ENCODE measurements around the gene XPR1.

DNA sequence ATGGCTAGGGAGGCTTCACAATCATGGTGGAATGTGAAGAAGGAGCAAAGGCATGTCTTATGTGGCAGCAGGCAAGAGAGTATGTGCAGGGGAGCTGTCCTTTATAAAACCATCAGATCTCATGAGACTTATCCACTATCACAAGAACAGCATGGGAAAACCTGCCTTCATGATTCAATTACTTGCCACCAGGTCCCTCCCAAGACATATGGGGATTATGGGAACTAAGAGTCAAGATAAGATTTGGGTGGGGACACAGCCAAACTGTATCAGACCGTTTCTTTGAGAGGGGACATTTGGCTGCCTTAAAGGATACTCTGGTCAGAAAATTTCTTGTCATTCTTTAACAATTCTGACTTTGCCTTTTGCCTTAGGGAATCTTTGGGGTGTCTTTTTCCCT, 3.2 kb upstream of the XPR1 start:
- TF ChIP-seq CTCF (IDR thresholded peaks at IDR 0.05) (no peak), POLR2A (IDR thresholded peaks at IDR 0.05) (no peak)
